T-helper 1 cell (primary cell): ENCODE data around the gene HECTD3.
"Not testable (repeated sequence)": the region's sequence is repeated elsewhere in the genome, so short reads cannot be mapped to it uniquely, and the experiment has no call there.

Experiments used
- DNase-seq, 5 donors: peaks; one replicate each; pipeline ENCODE4 v3.0.0-alpha.2; 2012 to 2020

The HECTD3 gene

DNA sequence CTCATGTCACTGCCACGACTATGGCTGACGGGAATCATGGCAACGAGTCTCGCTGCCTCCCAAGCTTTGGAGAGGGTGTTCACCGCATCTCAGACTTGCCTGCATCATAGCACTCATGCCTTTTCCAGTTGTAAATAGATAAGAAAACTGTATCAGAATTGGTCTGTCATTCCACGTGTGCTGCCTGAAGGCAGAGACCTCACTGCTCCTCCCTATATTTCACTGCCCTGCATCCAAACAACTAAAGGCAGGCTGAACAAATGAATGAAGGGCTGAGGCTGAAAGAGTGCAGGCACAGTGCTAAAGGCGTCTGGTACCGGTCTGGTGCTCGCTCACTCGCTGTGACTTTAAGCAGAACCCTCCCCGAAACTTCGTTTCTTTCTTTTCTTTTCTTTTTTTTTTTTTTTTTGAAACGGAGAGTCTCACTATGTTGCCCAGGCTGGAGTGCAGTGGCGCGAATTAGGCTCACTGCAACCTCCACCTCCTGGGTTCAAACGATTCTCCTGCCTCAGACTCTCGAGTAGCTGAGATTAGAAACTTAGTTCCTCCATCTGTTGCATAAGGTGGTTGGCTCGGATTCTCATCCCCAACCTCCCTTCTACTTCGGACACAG is 25.3 kb downstream of the HECTD3 start:
- DNase-seq: no peak

DNA sequence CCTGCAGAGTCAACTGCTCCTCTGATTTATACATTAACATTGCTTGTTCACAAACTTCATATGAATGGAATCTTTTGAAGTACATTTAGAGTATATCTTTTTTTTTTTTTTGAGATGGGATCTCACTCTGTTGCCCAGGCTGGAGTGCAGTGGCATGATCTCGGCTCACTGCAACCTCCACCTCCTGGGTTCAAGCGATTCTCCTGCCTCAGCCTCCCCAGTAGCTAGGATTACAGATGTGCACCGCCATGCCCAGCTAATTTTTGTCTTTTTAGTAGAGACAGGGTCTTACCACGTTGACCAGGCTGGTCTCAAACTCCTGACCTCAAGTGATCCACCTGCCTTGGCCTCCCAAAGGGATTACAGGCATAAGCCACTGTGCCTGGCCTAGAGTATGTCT is 33.8 kb downstream of the HECTD3 start:
- DNase-seq: not testable (repeated sequence)

- no peak for DNase-seq
Measured at GRCh38 chr1:44976252-44976651, 34.9 kb downstream of the HECTD3 start.

- no peak for DNase-seq
Measured at GRCh38 chr1:44973645-44974044, 37.5 kb downstream of the HECTD3 start.

- DNase-seq: no peak
Measured at GRCh38 chr1:44970317-44970716, 40.8 kb downstream of the HECTD3 start.

GRCh38 chr1:44964396-44964795 is 46.7 kb downstream of the HECTD3 start:
- no peak for DNase-seq

DNA sequence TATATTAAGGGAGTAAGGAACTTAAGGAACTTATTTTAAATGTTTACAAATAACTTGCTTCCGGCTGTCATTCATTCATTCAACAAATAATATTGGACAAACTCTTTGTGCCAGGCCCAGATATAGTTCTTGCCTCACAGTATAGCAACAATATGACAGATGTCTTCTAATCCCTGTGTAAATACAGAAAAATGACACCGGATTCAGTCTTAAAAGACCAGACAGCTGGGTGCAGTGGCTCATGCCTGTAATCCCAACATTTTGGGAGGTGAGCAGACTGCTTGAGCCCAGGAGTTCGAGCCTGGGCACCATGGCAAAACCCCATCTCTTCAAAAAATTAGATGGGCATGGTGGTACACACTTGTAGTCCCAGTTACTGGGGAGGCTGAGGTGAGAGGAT is 48.4 kb downstream of the HECTD3 start:
- no peak for DNase-seq

- not testable (repeated sequence) for DNase-seq
Measured at GRCh38 chr1:44962022-44962421, 49.1 kb downstream of the HECTD3 start.

DNA sequence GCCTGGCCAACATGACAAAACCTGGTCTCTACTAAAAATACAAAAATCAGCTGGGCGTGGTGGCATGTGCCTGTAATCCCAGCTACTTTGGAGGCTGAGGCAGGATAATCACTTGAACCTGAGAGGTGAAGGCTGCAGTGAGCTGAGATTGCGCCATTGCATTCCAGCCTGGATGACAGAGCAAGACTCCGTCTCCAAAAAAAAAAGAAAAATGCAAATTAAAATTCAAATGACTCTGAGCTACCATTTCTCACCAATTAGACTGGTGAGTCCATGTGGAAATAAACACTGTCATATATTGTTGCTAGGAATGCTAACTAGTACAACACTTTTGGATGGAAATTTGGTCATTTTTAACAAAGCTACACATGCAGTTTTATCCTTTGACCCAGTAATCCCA is 53.6 kb downstream of the HECTD3 start:
- DNase-seq: not testable (repeated sequence)

GRCh38 chr1:44956077-44956476 is 55.0 kb downstream of the HECTD3 start:
- DNase-seq: not testable (repeated sequence)
